Activated CD8-positive, alpha-beta memory T cell treated with anti-CD3 and anti-CD28 coated beads for 48 hours (primary cell): ENCODE data around the gene STATH.
"Not testable (repeated sequence)": the region's sequence is repeated elsewhere in the genome, so short reads cannot be mapped to it uniquely, and the experiment has no call there.

ENCODE experiments used
- DNase-seq, 3 experiments: peaks; one replicate each; pipeline ENCODE4 v3.0.0-alpha.2; 2020; ENCODE audit warnings: low read depth in 2 of 3, low spot score in 2 of 3

The STATH gene, protein sequence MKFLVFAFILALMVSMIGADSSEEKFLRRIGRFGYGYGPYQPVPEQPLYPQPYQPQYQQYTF

DNA sequence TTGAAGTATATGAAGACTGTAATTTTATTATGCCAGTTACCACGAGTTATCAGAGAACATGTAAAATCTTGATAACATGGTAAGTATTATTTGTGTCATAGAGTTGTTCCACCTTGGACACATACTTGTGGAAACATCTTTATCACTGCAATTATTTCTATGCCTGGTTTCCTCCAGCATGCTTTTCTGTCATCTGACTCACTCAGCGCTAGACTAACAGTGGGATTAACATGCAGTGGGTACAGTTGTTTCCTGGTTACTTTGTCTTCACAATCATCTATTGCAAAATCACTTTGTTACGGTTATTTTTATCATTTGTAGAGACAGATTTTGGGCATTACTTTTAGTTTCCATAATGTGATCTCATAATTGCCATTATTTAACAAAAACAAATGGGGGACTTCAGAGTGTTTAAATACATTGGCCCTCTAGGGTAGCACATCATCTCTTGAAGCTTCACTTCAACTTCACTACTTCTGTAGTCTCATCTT is at the start of gene STATH:
TSS of gene STATH (plus strand) at position 441 of the 491 bp plus-strand sequence. CDS start 2,472 bp downstream, outside the sequence.
- no peak for DNase-seq

GRCh38 chr4:69951602-69952001 is 44.2 kb upstream of the STATH start:
- no peak for DNase-seq

GRCh38 chr4:69957209-69957608 is 38.6 kb upstream of the STATH start:
- DNase-seq: no peak

- no peak for DNase-seq
Observed at GRCh38 chr4:69965628-69966027, 30.1 kb upstream of the STATH start, which contains the start of gene CSN2. Gene CSN2, minus strand, starts transcription at chr4:69965728. Its CDS starts 4,733 bp downstream, at chr4:69960995.

- DNase-seq: no peak
Observed at GRCh38 chr4:69970071-69970470, 25.7 kb upstream of the STATH start.

DNA sequence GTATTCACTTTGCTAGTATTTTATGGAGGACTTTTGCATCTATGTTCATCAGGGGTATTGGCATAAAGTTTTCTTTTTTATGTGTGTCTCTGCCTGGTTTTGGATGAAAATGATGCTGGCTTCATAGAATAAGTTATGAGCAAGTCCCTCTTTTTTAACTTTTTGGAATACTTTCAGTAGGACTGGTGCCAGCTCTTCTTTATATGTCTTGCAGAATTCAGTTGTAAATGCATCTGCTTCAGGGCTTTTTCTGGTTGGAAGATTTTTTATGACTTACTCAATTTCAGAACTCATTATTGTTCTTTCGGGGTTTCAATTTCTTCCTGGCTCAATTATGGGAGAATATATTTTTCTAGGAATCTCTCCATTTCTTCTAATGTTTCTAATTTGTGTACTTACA is 21.1 kb upstream of the STATH start:
- no peak for DNase-seq

DNA sequence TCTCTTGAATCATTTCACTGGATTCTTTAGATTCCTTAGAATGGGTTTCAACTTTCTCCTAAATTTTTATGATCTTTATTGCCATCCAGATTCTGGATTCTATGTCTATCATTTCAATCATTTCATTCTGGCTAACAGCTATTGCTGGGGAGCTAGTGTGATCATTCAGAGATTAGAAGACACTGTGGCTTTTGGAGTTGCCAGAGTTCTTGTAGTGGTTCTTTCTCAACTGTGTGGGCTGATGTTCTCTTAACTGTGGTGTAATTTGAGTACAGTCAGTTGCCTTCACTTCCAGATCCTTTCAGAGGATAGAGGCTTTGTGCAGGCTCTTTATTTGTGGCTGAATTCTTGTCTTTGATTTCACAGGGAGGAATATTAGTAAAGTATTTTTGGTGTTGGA is 18.2 kb upstream of the STATH start:
- DNase-seq: no peak

- no peak for DNase-seq
Observed at GRCh38 chr4:69984030-69984443, 11.7 kb upstream of the STATH start.

- DNase-seq: no peak
Observed at GRCh38 chr4:69986663-69987062, 9.1 kb upstream of the STATH start.

- no peak for DNase-seq
Observed at GRCh38 chr4:69991016-69991415, 4.8 kb upstream of the STATH start.

- no peak for DNase-seq
Observed at GRCh38 chr4:69994782-69995181, 984 bp upstream of the STATH start.

DNA sequence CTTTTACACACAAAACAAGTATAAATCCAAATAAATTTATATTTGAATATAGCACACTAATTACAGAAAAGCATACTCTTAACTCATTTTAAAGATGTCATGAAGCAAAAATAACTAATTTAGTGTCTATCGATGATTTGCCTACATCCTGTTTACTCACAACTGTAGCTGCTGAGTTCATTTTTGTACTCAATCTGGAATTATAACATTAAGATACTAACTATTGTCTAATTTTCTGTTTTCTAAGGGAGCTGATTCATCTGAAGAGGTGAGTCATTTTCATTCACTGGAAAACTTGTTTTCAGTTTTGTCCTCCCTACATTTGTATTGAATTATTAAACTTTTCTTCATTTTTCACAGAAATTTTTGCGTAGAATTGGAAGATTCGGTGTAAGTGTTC is 3.7 kb downstream of the STATH start:
- DNase-seq: no peak

GRCh38 chr4:70000711-70001110 is 4.9 kb downstream of the STATH start:
- no peak for DNase-seq

DNA sequence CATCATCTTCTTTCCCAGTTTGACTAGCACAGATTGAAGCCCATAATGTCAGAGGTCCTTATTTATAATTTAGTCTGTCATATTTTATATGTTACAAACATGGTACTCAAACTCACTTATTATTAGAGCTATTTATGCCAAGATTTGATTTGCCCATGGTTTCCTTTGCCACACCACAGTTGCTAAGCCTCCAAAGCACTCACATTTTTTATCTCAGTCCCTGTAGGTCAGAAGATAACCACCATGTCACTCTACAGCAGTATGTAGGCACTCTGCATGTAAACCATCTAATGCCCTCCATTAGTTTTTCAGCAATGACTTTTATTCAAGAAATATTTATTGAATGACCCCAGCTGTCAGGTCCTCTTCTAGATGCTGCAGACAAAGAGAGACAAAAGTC is 6.7 kb downstream of the STATH start:
- DNase-seq: no peak

- no peak for DNase-seq
Observed at GRCh38 chr4:70008771-70009170, 13.0 kb downstream of the STATH start.

GRCh38 chr4:70019006-70019405 is 23.2 kb downstream of the STATH start:
- not testable (repeated sequence) for DNase-seq

DNA sequence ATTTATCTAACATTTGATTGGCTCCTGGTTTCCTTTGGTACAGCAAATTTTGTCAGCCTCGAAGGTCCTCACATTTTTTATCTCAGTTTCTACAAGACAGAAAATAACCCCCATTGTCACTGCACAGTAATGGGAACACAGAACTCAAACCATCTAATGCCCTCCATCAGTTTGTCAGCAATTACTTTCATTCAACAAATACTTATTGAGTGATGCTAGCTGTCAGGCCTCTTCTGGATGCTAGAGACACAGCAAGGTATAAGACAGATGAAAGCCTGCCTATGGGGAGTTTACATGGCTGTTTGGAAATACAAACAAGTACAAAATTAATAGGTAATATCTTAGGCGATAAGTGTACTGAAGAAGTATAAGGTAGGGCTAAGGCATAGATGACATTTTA is 27.5 kb downstream of the STATH start:
- no peak for DNase-seq

GRCh38 chr4:70027011-70027410 is 31.2 kb downstream of the STATH start:
- no peak for DNase-seq

GRCh38 chr4:70028159-70028558 is 32.4 kb downstream of the STATH start, which contains the start of gene HTN3:
Gene HTN3, plus strand, starts transcription at chr4:70028459. Its CDS starts 2,282 bp downstream, at chr4:70030741.
- DNase-seq: not testable (repeated sequence)

DNA sequence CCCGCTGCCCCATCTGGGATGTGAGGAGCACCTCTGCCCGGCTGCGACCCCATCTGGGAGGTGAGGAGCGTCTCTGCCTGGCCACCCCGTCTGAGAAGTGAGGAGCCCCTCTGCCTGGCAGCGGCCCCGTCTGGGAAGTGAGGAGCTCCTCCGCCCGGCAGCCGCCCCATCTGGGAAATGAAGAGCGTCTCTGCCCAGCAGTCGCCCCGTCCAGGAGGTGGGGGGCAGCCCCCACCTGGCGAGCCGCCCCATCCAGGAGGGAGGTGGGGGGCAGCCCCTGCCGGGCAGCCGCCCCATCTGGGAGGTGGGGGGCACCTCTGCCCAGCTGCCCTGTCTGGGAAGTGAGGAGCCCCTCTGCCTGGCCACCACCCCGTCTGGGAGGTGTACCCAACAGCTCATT is 41.8 kb downstream of the STATH start:
- not testable (repeated sequence) for DNase-seq

DNA sequence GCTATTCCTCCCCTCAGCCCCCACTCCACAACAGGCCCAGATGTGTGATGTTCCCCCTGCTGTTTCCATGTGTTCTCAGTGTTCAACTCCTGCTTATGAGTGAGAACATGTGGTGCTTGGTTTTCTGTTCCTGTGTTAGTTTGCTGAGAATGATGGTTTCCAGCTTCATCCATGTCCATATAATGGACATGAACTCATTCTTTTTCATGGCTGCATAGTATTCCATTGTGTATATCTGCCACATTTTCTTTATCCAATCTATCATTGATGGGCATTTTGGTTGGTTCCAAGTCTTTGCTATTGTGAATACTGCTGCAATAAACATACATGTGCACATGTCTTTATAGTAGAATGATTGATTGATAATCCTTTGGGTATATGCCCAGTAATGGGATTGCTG is 44.2 kb downstream of the STATH start:
- DNase-seq: not testable (repeated sequence)

DNA sequence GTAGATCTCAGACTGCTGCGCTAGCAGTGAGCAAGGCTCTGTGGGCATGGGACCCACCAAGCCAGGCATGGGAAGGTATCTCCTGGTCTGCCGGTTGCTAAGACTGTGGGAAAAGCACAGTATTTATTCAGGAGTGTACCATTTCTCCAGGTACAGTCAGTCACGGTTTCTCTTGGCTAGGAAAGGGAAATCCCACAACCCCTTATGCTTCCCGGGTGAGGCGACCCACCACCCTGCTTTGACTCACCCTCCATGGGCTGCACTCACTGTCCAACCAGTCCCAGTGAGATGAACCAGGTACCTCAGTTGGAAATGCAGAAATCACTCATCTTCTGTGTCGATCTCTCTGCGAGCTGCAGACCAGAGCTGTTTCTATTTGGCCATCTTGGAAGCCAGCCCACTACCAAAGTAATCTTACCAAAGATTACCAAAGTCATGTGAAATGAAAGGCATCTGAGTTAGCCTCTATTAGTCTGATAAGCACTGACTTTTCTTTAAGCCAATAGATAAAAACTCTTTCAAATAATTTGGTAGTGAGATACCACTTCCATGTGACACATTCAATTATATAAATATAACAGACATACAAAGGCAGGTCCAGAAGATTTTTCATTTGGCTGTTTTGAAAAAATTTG is 46.0 kb downstream of the STATH start:
- DNase-seq: no peak

DNA sequence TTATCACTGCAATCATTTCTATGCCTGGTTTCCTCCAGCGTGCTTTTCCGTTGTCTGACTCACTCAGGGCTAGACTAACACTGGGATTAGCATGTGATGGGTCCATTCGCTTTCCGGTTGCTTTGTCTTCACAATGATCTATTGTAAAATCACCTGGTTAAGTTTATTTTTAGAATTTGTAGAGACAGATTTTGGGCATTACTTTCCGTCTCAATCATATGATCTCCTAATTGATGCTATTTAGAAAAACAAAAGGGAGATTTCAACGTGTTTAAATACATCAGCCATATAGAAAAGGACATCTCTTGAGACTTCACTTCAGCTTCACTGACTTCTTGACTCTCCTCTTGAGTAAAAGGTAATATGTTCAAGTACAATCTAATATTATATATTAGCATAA is 54.4 kb downstream of the STATH start, which contains the start of gene HTN1:
TSS of gene HTN1 (plus strand) at position 301 of the 400 bp plus-strand sequence. CDS start 2,639 bp downstream, outside the sequence.
- not testable (repeated sequence) for DNase-seq
